Measurements from ENCODE around the gene FAF1.

The FAF1 gene

DNA sequence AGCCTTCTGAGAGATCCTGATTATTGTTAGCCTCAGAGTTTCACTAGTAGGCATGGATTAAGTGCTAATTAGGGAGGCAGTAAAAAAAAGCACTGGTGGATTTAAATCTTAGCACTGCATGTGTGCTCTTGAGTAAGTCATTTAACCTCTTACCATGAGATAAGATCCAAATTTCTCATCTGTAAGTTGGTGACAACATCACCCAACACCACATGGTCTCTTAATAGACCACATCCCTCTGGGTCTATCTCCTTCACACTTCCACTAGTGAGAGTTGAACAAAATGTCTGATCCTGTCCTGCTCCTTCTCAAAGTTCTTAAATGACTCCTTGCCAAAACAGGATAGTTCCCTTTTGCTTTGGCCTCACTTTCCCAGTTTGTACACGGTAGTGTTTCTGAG, 507.4 kb downstream of the FAF1 start:
- Mint-ChIP-seq H3K36me3 (ENCODE audit: low read depth) (no peaks in the 10 kb centered on the region), H3K27ac (no peak overlapping the region), H3K4me1 (ENCODE audit: low read depth) (peaks cover 6% of the 10 kb centered on the region), H3K27me3 (ENCODE audit: low read depth) (no peaks in the 10 kb centered on the region), H3K9me3 (no peaks in the 10 kb centered on the region), H3K4me3 (no peak overlapping the region)
- DNase-seq (ENCODE audit: low spot score): no peak

DNA sequence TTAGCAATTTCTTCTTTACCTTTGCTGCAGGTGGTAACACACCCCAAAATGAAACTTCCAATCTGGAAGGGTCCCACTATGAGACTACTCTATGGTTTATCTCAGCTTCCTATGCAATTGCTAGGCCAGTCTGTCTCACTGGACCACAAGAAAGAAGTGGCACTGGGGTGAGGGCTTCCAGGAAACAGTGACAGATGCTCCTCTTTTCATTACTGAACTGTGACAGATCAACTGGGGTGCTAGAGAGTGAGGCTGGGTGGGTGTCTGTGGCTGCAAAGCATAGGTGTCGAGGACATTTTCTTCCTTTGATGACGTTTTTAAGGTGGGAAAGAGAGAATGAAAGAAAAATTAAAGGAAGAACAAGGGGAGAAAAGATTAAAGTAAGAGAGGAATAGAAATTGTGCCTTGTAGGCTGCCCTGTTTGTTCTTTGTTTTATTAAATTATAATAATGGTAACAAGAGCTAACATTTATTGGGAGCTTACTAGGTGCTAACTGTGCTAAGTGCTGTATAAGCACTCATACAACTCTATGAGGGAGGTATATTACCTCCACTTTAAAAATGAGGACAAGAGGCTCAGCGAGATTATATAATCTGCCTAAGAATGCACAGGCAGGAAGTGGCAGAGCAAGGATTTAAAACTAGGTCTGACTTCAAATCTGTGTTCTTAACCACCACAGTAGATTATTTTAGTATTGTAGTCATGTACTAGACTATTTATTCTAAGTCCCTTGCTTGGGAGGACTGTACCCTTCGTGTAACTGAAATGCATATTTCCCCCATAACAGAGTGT, 509.0 kb downstream of the FAF1 start:
- Mint-ChIP-seq H3K27me3 (ENCODE audit: low read depth) (no peaks in the 10 kb centered on the region), H3K4me1 (ENCODE audit: low read depth) (peaks cover 6% of the 10 kb centered on the region), H3K9me3 (no peaks in the 10 kb centered on the region), H3K36me3 (ENCODE audit: low read depth) (no peaks in the 10 kb centered on the region), H3K27ac (no peak overlapping the region), H3K4me3 (no peak overlapping the region)
- DNase-seq (ENCODE audit: low spot score): no peak

DNA sequence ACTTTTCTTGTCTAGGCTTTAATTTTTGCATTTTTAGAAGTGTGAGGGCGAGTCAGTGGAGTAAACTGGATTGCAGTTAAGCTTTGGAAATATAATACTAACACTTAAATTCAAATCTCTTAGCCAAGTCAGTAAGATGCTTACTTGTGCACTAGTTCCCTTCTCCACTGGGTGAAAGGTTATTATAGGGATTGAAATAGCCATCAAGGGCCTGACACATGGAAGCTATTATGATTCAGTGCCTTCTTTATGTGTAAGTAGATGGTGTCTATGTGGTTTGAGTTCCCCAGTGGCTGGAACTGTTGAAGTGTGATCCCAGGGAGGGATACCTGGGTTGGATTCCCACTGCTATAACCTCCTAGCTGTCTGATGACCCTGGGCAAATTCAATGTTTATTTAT, 512.1 kb downstream of the FAF1 start:
- Mint-ChIP-seq H3K4me1 (ENCODE audit: low read depth) (peaks cover 6% of the 10 kb centered on the region), H3K36me3 (ENCODE audit: low read depth) (no peaks in the 10 kb centered on the region), H3K27me3 (ENCODE audit: low read depth) (no peaks in the 10 kb centered on the region), H3K9me3 (no peaks in the 10 kb centered on the region), H3K27ac (no peak overlapping the region), H3K4me3 (no peak overlapping the region)
- no peak for DNase-seq (ENCODE audit: low spot score)

DNA sequence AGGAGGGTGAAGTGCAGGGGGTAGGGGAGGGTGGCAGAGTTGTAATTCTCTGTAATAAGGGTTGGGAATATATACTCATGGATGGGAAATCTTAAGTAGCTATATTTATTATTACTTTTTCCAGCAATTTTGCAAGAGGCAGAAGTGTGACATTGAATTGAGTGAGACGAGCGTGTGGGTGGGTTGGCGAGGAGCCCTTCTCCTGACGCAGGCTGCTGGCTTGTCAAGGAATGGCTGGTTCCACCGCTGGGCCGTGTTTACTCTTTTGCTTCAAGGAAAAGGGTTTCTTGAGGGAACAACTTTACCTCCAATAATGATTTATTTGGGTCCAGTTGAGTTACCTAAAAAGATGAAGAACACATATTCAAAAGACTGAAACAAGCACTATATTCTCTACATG, 518.9 kb downstream of the FAF1 start:
- Mint-ChIP-seq H3K27me3 (ENCODE audit: low read depth) (no peaks in the 10 kb centered on the region), H3K4me1 (ENCODE audit: low read depth) (no peaks in the 10 kb centered on the region), H3K27ac (no peak overlapping the region), H3K9me3 (no peaks in the 10 kb centered on the region), H3K4me3 (no peak overlapping the region), H3K36me3 (ENCODE audit: low read depth) (peaks cover 14% of the 10 kb centered on the region)
- no peak for DNase-seq (ENCODE audit: low spot score)

DNA sequence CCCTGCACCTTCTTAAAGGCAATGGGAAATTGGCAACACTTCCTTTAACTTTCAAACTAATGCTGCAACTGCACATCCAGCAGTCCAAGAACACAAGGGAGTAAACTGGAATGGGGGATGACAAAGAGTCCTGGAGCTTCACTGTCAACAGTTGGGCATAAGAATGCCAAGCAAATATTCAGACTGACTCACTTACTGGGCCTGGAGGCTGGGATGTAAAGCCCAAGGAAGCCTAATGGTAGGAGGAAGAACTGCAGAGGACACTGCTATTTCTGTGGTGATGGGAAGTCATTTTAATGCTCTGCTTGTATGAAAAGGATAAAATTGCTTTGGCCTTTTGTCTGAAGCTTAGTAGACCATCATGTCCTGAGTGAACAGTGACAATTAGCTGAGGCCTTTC, 521.1 kb downstream of the FAF1 start:
- Mint-ChIP-seq H3K4me1 (ENCODE audit: low read depth) (no peaks in the 10 kb centered on the region), H3K27me3 (ENCODE audit: low read depth) (no peaks in the 10 kb centered on the region), H3K27ac (no peak overlapping the region), H3K36me3 (ENCODE audit: low read depth) (peaks cover 17% of the 10 kb centered on the region), H3K4me3 (no peak overlapping the region), H3K9me3 (no peaks in the 10 kb centered on the region)
- no peak for DNase-seq (ENCODE audit: low spot score)

DNA sequence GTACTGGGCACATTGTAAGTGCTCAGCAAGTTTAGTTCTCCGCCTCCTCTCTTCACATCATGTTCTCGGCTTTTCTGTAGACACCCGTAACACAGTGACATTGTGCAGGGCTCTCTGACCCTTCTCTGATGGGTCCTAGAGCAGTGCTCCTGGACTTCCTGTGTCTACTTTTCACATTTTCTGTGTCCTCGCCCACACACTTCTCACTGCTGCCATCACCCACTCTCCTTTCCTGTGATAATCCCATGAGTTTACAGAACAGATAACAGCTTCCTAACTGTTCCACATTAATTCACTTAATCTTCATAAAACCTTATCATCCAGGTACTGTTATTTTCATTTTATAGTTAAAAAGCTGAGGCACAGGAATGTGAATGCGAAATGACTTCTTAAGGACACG, 523.6 kb downstream of the FAF1 start:
- Mint-ChIP-seq H3K27ac (no peak overlapping the region), H3K4me3 (no peak overlapping the region), H3K9me3 (no peaks in the 10 kb centered on the region), H3K36me3 (ENCODE audit: low read depth) (peaks cover 17% of the 10 kb centered on the region), H3K4me1 (ENCODE audit: low read depth) (no peaks in the 10 kb centered on the region), H3K27me3 (ENCODE audit: low read depth) (peaks cover 18% of the 10 kb centered on the region)
- no peak for DNase-seq (ENCODE audit: low spot score)

DNA sequence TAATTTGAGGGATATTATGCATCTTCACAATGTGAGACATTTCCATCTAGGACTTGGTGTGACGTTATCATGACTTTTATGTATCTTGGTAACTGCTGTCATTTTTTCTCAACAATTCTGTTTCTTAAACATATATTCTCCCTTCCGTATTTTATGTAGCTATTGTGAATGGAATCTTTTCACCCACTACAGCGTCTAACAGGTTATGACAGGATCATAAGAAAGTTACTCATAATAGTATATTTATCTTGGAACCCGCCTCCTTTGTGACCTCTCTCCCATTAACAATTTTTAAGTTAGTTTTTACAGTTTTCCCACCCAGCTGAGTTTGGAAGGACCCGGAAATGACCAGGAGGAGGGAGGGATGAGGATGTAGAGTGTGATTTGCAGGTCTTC, 530.1 kb downstream of the FAF1 start:
- Mint-ChIP-seq H3K27me3 (ENCODE audit: low read depth) (peaks cover 80% of the 10 kb centered on the region), H3K27ac (no peak overlapping the region), H3K9me3 (no peaks in the 10 kb centered on the region), H3K36me3 (ENCODE audit: low read depth) (peaks cover under 1% of the 10 kb centered on the region), H3K4me1 (ENCODE audit: low read depth) (peaks cover 4% of the 10 kb centered on the region), H3K4me3 (no peak overlapping the region)
- no peak for DNase-seq (ENCODE audit: low spot score)

DNA sequence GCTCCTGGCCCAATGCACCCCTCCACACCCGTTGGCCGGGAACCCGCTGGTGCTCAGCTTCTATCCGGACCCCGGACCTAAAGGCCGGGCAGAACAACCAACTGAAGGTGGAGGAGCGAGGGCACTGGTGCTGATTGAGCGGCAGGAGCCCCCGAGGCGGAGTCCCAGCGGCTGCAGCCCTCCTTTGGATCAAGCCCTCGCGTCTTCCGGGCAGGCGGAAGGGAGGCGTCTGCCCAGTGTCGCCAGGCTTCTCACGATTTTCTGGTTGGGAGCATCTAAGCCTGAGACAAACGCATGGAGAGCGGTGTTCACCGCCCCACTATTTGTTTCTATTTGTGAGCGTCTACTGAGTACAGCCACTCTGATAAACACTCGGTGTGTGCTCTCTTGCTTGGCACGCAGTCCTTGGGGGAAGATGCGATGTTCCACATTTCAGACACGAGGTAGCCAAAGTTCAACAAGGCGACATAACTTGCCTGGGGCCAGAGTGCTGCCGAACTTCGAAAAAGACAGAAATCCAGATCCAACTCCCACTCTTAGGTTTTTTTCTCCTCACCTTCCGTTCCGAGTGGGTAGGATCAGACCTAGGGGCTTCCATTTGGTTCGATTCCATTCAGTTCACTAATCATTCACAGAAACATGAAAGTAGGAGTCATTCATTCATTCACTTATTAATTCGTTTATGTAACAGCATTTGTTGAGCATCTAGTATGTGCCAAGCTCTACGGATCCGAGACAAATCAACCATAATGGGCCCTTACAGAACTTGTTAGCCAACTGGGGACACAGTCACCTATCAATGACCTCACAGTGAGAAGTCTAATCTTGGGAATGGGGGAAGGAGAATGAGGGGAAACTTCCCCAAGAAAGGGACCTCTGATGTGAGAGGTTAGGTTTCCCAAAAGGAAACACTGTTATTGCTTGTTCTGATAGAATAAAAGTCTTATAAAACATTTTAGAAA, 532.0 kb downstream of the FAF1 start:
- Mint-ChIP-seq H3K4me3 (no peak overlapping the region), H3K4me1 (ENCODE audit: low read depth) (peaks cover 16% of the 10 kb centered on the region), H3K27me3 (ENCODE audit: low read depth) (peaks cover 93% of the 10 kb centered on the region), H3K9me3 (no peaks in the 10 kb centered on the region), H3K36me3 (ENCODE audit: low read depth) (no peaks in the 10 kb centered on the region), H3K27ac (no peak overlapping the region)
- no peak for DNase-seq (ENCODE audit: low spot score)

DNA sequence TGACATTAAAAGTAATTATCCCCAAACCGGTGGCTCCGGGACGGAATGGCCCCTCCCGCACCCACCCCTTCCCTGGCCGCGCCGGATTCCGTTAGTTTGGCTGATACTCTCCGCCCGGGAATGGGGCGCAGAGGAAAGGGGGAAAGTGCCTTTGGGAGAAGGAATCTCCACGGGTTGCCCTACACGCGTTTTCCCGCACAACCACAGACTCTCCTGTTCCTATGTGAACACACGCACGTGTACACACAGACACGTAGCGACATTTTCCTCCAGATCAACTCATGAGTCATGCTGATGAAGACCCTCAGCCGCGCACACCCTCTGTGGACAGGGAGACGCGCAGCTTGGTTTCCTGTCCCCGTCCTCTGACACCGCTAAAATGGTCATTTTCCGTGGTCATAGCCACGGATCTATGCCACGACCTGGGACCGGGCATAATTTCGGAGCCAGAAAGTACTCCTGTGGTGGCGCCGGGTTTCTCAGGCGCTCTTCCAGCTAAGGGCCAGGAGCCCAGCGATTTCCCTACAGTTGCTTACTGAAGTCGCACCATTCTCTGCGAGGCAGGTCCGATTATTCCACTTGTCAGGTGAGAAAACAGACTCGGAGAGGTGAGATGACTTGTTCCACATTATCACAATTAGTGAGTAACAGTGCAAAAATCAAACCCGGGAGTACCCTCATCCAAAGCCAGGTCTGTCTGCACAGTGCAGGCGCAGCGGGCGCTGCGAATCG, 532.8 kb downstream of the FAF1 start:
- no peak for DNase-seq (ENCODE audit: low spot score)
- Mint-ChIP-seq H3K9me3 (no peaks in the 10 kb centered on the region), H3K4me1 (ENCODE audit: low read depth) (peaks cover 16% of the 10 kb centered on the region), H3K4me3 (no peak overlapping the region), H3K36me3 (ENCODE audit: low read depth) (no peaks in the 10 kb centered on the region), H3K27me3 (ENCODE audit: low read depth) (peaks cover 95% of the 10 kb centered on the region), H3K27ac (peak overlapping the region; percentile 68)

DNA sequence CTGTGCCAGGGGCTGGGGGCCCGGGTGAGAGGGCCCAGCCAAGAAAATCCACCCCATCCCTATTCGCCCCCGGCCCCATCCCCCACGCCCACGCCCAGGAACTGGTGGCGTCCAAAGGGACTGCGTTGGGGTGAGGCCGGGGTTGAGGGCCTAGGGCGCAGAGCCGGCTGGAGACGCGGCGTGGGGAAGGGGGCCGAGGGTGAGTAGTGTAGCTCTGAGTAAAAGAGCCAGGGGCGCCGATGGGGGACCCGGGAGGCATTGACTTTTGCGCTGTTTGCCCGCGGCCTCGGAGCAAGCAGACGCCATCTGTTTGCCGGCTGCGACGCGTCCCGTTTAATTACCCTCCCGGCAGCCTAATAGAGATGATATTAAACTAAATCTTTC, 533.4 kb downstream of the FAF1 start:
- Mint-ChIP-seq H3K4me3 (no peak overlapping the region), H3K9me3 (no peaks in the 10 kb centered on the region), H3K36me3 (ENCODE audit: low read depth) (no peaks in the 10 kb centered on the region), H3K27me3 (ENCODE audit: low read depth) (peaks cover 95% of the 10 kb centered on the region), H3K4me1 (ENCODE audit: low read depth) (peaks cover 18% of the 10 kb centered on the region), H3K27ac (no peak overlapping the region)
- no peak for DNase-seq (ENCODE audit: low spot score)

DNA sequence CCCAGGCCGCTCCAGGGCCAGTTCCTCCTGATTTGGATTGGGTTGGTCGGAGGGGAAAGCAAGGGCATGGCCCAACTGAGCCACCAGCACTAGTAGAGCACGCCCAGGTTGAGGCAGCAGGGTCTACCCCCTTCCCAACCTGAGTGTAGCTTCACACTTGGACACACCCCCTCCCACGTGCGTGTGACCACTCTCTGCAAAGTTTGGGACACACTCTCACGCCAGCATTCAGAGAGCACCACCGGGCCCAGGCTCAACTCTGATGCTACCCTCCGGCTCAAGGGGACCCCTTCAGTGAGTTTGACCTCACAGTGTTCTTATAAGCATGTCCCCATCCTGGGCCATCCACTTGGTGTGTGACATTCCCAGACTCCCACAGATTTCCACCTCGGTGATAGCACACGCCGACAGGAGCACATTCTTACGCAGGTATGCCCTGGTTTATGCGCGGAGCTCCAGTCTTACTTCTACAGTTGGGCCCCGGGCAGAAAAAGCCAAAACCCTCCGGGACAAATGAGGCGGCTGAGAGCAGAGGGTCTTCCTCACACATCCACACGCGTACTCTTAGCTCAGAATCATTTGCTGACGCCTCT, 533.9 kb downstream of the FAF1 start:
- no peak overlapping the region for H3K4me3 Mint-ChIP-seq
- no peaks in the 10 kb centered on the region for H3K36me3 Mint-ChIP-seq (ENCODE audit: low read depth)
- no peaks in the 10 kb centered on the region for H3K9me3 Mint-ChIP-seq
- no peak for DNase-seq (ENCODE audit: low spot score)
- H3K4me1 Mint-ChIP-seq (ENCODE audit: low read depth): peaks cover 21% of the 10 kb centered on the region
- H3K27me3 Mint-ChIP-seq (ENCODE audit: low read depth): peaks cover 94% of the 10 kb centered on the region
- H3K27ac Mint-ChIP-seq: no peak overlapping the region

DNA sequence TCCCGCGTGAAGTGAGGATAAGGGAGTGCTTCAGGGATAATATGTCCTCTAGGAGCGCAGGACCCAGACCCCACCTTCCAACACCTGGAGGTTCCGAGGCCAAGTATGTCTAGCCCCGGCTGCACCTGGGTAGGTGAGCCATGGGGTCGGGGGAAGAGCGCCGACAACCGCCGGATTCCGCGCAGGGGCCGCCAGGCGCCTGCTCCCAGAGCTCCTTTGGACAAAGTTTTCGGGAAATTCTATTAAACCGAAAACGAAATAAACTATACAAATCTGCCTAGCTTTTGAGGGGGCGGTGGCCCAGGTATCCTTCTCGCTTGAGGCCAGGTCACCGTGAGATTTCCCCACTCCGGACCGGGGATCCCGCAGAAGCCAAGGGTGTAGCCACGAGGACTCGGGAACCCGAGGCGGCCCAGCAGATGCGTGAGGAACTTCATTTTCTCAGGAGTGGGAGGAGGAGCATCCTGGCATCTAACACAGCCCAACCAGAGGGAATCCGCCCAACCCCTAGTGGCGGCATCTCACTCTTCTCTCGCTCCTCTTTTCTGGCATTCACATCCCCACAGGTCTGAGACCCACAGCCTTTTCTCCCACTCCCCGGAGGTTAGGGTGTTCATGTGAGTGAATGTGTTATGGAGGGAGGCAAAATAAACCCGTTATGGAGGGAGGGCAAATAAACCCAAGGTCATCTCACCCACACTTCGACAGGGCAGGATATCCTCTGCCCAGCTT, 534.5 kb downstream of the FAF1 start:
- Mint-ChIP-seq H3K9me3 (no peaks in the 10 kb centered on the region), H3K4me3 (peak overlapping the region; percentile 87), H3K27me3 (ENCODE audit: low read depth) (peaks cover 89% of the 10 kb centered on the region), H3K27ac (peak overlapping the region; percentile 7), H3K36me3 (ENCODE audit: low read depth) (peaks cover under 1% of the 10 kb centered on the region), H3K4me1 (ENCODE audit: low read depth) (peaks cover 21% of the 10 kb centered on the region)
- no peak for DNase-seq (ENCODE audit: low spot score)

DNA sequence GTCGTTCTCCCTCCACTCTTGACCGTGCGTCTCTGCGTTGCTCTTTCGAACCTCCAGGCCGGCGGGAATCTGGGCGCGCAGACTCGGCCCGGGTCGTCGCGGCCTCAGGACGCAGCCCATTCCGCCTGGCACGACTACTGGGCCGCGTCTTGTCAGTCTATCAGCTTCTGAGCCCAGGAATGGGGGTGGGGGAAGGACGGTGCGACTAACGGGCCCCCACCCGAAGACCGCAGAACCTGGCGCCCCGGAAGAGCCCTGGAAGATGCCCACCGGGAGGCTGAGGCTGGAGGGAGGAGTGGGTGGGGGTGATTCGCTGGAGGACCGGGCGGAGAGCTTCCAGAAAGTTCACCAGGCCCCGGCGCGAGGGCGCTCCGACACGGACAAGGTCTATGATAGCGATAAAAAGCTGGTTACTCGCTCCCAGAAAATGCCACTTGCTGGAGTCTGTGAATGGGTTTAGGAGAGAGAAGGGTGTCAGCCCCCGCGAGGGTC, 535.1 kb downstream of the FAF1 start:
- no peaks in the 10 kb centered on the region for H3K9me3 Mint-ChIP-seq
- no peak for DNase-seq (ENCODE audit: low spot score)
- H3K27ac Mint-ChIP-seq: peak overlapping the region; percentile 70
- H3K27me3 Mint-ChIP-seq (ENCODE audit: low read depth): peaks cover 89% of the 10 kb centered on the region
- H3K36me3 Mint-ChIP-seq (ENCODE audit: low read depth): peaks cover 4% of the 10 kb centered on the region
- H3K4me3 Mint-ChIP-seq: peak overlapping the region; percentile 87
- H3K4me1 Mint-ChIP-seq (ENCODE audit: low read depth): peaks cover 26% of the 10 kb centered on the region
